Gastroesophageal sphincter (tissue), 4 donors: ENCODE measurements around the gene LRIG1. TPM values are rescaled to one million over a fixed set of nuclear protein-coding genes. Genes with fewer than 3 reads are reported as not detected.

Source experiments
- ATAC-seq: fragments of 150-250 bp; one replicate; pipeline ENCODE4 v1.9.1; 2016; ENCODE audit warnings: mild to moderate bottlenecking, moderate library complexity
- H3K27ac ChIP-seq, 4 donors: fragments of 200-600 bp; sonication (generic) in 3 of 4; 1 replicate in 3 of 4; 2 replicates in 1 of 4; pipeline ENCODE4 v1.5.1; 2016 to 2019
- H3K27me3 ChIP-seq: fragments of 200-600 bp; sonication (generic); one replicate; pipeline ENCODE4 v1.5.1; 2019
- H3K36me3 ChIP-seq, 2 donors: fragments of 200-600 bp; sonication (generic); one replicate each; pipeline ENCODE4 v1.5.1; 2019; ENCODE audit warnings: control low read depth in 1 of 2
- H3K4me1 ChIP-seq, 3 donors: fragments of 200-600 bp; sonication (generic); 1 replicate in 2 of 3; 2 replicates in 1 of 3; pipeline ENCODE4 v1.5.1; 2016 to 2019; ENCODE audit warnings: control low read depth in 2 of 3
- H3K4me3 ChIP-seq, 2 donors: fragments of 200-600 bp; sonication (generic); one replicate each; pipeline ENCODE4 v1.5.1; 2019; ENCODE audit warnings: mild to moderate bottlenecking in 1 of 2, moderate library complexity in 1 of 2
- H3K9me3 ChIP-seq, 3 donors: fragments of 200-600 bp; sonication (generic); one replicate each; pipeline ENCODE4 v1.5.1; 2017 to 2019; ENCODE audit warnings: control low read depth in 2 of 3
- EP300 ChIP-seq: sonication (generic); formaldehyde crosslinking; IDR thresholded peaks from one replicate; pipeline ENCODE4 v1.6.1; 2017; ENCODE audit warnings: antibody characterized with exemption, mild to moderate bottlenecking
- POLR2A ChIP-seq, 2 donors: fragments of 450-650 bp; IDR thresholded peaks; one replicate each; pipeline ENCODE4 v1.6.1; 2017; ENCODE audit warnings: antibody characterized with exemption in 2 of 2, mild to moderate bottlenecking in 2 of 2, moderate library complexity in 1 of 2
- POLR2AphosphoS5 ChIP-seq: sonication (generic); formaldehyde crosslinking; IDR thresholded peaks from one replicate; pipeline ENCODE4 v1.6.1; 2017; ENCODE audit warnings: antibody characterized with exemption
- WGBS, 2 donors: methylation state at CpG; one replicate each; pipeline ENCODE4 v1.1.5; 2018; ENCODE audit warnings: low coverage in 1 of 2; 5-methylcytosine and 5-hydroxymethylcytosine counted together
- total RNA-seq, 4 donors: library from RNA; depleted of rRNA; stranded (reverse); fragments of >200 nt; gene quantifications; one replicate each; pipeline ENCODE4 v1.1.0, GENCODE V29; 2016
- TF ChIP-seq, protein P1 (sequence below), 4 experiments: fragments of 200-600 bp in 2 of 4; fragments of 450-650 bp in 2 of 4; sonication (generic) in 1 of 4; IDR thresholded peaks; one replicate each; pipeline ENCODE4 v1.5.1; 2017 to 2019; ENCODE audit warnings: antibody characterized with exemption in 4 of 4, mild to moderate bottlenecking in 2 of 4, moderate library complexity in 2 of 4

LRIG1 gene
- total RNA-seq, 4 donors from 2014 or later = 104 to 217 (median 157) TPM

DNA sequence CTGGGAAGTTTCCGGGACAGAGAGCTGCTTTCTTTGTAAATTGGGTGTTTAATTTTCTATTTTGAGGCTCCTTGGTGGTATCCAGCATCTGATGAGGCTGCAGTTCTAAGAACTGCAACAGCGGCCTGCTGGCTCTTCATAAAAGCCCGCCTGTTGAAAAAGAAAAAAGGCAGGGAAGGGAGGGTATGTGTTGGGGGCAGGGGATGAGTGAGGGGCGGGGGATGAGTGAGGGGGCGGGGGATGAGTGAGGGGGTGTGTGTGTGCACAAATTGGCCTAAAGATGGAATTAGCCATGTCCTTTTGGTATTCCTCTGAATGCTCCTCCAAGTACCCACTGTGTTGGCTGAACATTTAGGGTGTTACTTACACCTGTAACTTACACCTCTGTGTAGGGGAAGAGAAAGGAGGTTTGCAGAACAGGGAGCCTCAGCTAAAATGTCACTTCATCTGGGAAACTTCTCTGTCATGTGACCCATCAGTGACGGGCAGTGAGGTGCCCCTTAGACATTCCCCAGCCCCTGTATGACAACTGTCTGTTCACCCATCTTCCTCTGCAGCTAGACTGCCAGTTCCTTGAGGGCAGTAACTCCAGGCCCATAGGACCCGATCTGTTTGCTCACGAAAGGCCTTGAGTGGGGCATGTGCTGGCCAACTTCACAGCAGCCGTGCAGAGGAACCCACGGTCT is 57.6 kb downstream of the LRIG1 start:
- TF ChIP-seq POLR2AphosphoS5 (no peak), EP300 (no peak), POLR2A (IDR thresholded peaks at IDR 0.05) (no peak)
- TF ChIP-seq, protein P1, sequence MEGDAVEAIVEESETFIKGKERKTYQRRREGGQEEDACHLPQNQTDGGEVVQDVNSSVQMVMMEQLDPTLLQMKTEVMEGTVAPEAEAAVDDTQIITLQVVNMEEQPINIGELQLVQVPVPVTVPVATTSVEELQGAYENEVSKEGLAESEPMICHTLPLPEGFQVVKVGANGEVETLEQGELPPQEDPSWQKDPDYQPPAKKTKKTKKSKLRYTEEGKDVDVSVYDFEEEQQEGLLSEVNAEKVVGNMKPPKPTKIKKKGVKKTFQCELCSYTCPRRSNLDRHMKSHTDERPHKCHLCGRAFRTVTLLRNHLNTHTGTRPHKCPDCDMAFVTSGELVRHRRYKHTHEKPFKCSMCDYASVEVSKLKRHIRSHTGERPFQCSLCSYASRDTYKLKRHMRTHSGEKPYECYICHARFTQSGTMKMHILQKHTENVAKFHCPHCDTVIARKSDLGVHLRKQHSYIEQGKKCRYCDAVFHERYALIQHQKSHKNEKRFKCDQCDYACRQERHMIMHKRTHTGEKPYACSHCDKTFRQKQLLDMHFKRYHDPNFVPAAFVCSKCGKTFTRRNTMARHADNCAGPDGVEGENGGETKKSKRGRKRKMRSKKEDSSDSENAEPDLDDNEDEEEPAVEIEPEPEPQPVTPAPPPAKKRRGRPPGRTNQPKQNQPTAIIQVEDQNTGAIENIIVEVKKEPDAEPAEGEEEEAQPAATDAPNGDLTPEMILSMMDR (IDR thresholded peaks at IDR 0.05) = no peak
- H3K27me3 ChIP-seq = no peaks in the 10 kb centered on the region
- H3K9me3 ChIP-seq = no peaks in the 10 kb centered on the region
- 30 to 70% methylated on average over 3 to 5 of the region's 10 CpGs for WGBS, 2 donors
- H3K36me3 ChIP-seq = peaks cover 0 to 6% of the 10 kb centered on the region in 2 donors
- H3K27ac ChIP-seq = peak overlapping the region; percentile 62 to 75 (median 68)
- H3K4me1 ChIP-seq = peaks cover 20 to 97% (median 29%) of the 10 kb centered on the region in 3 donors
- no peak overlapping the region for H3K4me3 ChIP-seq
- no peak for ATAC-seq

DNA sequence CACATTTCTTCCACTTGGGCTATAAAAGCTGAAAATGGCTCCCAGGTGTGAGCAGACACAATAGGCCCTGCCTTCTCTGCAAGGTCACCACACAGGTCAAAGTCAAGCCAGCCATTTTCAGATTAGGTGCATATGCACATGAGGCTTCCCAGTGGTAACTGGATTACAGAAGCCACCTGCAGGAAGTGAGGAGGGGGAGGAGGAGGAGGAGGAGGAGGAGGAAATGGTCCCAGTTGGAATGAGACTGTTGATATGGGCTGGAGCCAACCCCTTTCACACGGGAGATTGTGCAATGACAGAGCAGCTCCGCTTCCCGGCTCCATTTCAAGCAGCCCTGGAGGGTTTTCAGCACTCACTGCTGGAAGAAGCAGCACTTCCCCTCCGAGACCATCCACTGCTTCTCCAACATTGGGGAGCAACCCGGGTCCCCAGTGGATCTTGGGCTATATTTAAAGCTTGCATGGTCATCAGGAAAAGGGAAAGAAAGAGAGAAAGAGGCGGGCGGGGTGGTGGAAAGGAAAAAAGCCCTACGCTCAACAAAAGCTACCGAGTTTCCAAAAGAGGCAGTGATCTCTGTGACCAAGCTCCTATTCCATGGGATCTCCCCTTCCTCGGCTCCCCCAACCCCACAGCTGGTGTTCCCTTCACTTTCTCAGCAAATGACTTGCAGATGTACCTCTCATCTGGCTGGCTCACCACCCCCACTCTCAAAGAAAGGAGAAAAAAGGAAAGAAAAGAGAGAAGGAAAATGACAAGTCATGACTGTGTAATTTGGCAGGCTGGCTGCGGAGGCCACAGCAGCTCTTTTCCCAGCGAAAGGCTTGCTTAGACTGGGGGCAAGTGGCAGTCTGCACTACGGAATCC is 58.3 kb downstream of the LRIG1 start:
- peaks cover 20 to 97% (median 32%) of the 10 kb centered on the region in 3 donors for H3K4me1 ChIP-seq
- H3K27me3 ChIP-seq = no peaks in the 10 kb centered on the region
- peak overlapping the region in 1 of 2 donors; percentile 5 for H3K4me3 ChIP-seq
- H3K27ac ChIP-seq = peak overlapping the region; percentile 62 to 75 (median 68)
- ATAC-seq = peak; percentile 83
- H3K36me3 ChIP-seq = peaks cover 0 to 6% of the 10 kb centered on the region in 2 donors
- H3K9me3 ChIP-seq = no peaks in the 10 kb centered on the region
- TF ChIP-seq EP300 = no peak
- TF ChIP-seq POLR2AphosphoS5 = peak; percentile 53
- WGBS, 2 donors = 15 to 16% methylated on average over 6 to 7 of the region's 13 CpGs

GRCh38 chr3:66441692-66442091 is 59.1 kb downstream of the LRIG1 start:
- 89 to 92% methylated on average over 2 to 5 of the region's 6 CpGs for WGBS, 2 donors
- no peak for ATAC-seq
- H3K36me3 ChIP-seq = peaks cover 0 to 6% of the 10 kb centered on the region in 2 donors
- no peak overlapping the region for H3K4me3 ChIP-seq
- H3K27me3 ChIP-seq = no peaks in the 10 kb centered on the region
- no peaks in the 10 kb centered on the region for H3K9me3 ChIP-seq
- TF ChIP-seq EP300 (no peak), POLR2A (IDR thresholded peaks at IDR 0.05) (no peak)
- peaks cover 20 to 97% (median 34%) of the 10 kb centered on the region in 3 donors for H3K4me1 ChIP-seq
- H3K27ac ChIP-seq = peak overlapping the region in 3 of 4 donors; percentile 68 to 75 (median 69)

GRCh38 chr3:66441129-66441528 is 59.7 kb downstream of the LRIG1 start:
- TF ChIP-seq, protein P1 (IDR thresholded peaks at IDR 0.05) = no peak
- no peak for TF ChIP-seq EP300
- peak; percentile 22 for TF ChIP-seq POLR2AphosphoS5
- no peak for TF ChIP-seq POLR2A (IDR thresholded peaks at IDR 0.05)
- ATAC-seq = no peak
- peaks cover 20 to 97% (median 37%) of the 10 kb centered on the region in 3 donors for H3K4me1 ChIP-seq

DNA sequence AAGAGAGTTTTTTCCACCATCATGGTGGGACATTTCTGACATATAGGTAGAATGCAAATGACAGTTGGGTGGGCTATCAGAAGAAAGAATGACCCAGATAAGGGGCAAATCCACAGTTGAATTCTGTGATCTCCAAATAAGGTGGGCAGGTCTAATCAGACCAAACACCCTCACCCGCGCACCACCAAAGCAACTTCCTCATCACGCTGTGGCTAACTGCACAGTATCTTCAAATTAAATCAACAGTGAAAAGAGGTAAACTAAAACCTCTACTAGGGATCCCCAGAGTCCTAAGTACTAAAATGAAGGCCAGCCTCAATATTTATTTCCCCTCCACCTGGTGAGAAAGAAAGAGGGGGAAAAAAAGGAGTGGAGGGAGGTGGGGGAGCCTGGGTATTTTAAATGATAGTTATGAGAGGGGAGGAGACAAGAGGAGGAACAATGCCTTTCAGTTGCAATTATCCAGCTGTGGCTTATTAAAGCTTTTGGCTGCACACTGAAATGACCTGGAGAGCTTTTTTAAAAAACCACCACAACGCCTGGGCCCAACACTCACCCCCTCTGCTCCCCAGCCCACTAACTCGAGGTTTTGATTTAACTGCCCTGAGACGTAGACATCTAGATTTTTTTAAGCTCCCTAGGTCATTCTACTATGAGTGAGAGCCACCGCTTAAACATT is 61.0 kb downstream of the LRIG1 start:
- Histone ChIP-seq H3K36me3 (peaks cover 0 to 6% of the 10 kb centered on the region in 2 donors), H3K27ac (peak overlapping the region in 1 of 4 donors; percentile 3), H3K4me1 (peaks cover 20 to 97% (median 37%) of the 10 kb centered on the region in 3 donors), H3K4me3 (no peak overlapping the region), H3K27me3 (no peaks in the 10 kb centered on the region), H3K9me3 (no peaks in the 10 kb centered on the region)
- TF ChIP-seq, protein P1 (IDR thresholded peaks at IDR 0.05) = no peak
- no peak for TF ChIP-seq POLR2AphosphoS5
- no peak for TF ChIP-seq EP300
- TF ChIP-seq POLR2A (IDR thresholded peaks at IDR 0.05) = no peak
- ATAC-seq = no peak
- WGBS, 2 donors = 61 to 64% methylated on average over 7 of the region's 7 CpGs

More at GRCh38 chr3:66441129-66441528, 59.7 kb downstream of the LRIG1 start:
- Histone ChIP-seq H3K27me3 (no peaks in the 10 kb centered on the region), H3K27ac (peak overlapping the region in 3 of 4 donors; percentile 18 to 75 (median 69)), H3K9me3 (no peaks in the 10 kb centered on the region), H3K4me3 (no peak overlapping the region), H3K36me3 (peaks cover 0 to 6% of the 10 kb centered on the region in 2 donors)
- 0 to 25% methylated on average over 3 to 7 of the region's 8 CpGs for WGBS, 2 donors
